PC-3 (cell line): ENCODE measurements around the gene IQCE.

Experiments
- CTCF ChIP-seq: fragments of 300-600 bp; sonication (generic); conservative IDR thresholded peaks from 2 replicates; pipeline ENCODE4 v1.5.1; 2017; ENCODE audit warnings: antibody characterized with exemption, low read depth, mild to moderate bottlenecking, low read length
- EZH2 ChIP-seq: fragments of 300-600 bp; sonication (generic); IDR thresholded peaks from one replicate; pipeline ENCODE4 v1.6.1; 2017; ENCODE audit warnings: antibody characterized with exemption, mild to moderate bottlenecking, low read length; ENCODE audit not compliant: unreplicated experiment

DNA sequence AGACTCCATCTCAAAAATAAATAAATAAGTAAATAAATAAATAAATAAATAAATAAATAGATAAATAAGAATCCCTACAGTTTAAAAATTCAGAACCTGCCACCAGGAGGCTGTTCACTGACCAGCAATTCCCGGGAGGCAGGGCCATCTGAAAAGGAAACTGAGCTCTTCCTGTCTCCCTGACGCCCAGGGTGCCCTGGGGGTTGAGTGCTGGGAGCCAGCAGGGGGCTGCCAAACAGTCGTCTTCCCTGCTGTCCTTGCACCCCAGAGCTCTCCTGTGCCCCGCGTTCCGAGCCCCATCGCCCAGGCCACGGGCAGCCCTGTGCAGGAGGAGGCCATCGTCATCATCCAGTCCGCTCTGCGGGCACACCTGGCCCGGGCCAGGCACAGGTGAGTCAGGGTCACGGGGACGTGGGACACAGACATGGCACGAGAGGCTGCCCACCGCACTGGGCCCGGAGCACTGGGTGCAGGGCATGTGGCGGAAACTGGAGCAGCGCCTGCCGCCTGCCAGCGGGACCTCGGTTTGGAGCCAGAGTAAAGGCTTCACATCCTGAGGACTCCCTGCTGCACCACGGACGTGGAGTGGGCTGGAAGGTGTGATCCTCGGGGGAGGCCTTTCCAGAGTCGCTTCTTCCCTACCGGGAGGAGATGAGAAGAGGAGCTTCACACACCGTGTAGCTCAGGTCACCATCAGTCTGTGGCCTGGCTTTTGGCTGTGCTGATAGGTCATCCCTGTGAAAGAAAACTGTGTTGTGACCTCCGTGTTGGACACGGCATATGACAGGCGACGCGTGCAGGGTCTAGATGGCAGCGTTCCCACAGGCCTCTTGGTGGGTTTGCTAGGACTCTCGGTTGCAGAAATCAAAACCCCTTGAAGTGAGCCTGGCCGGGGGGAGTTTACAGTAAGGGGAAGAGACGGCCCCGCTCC, 47.1 kb downstream of the IQCE start:
- TF ChIP-seq EZH2 (no peak), CTCF (no peak)
